Right lobe of liver (tissue), 4 donors: ENCODE data around the gene PMEPA1.

Source experiments
- POLR2A ChIP-seq: fragments of 450-650 bp; IDR thresholded peaks from one replicate; pipeline ENCODE4 v1.6.1; 2017; ENCODE audit warnings: antibody characterized with exemption, mild to moderate bottlenecking
- TF ChIP-seq, protein P1 (sequence below), 4 donors: fragments of 200-600 bp in 3 of 4; fragments of 450-650 bp in 1 of 4; IDR thresholded peaks; one replicate each; pipeline versions ENCODE4 v1.5.1 to v1.8.0; 2016 to 2022; ENCODE audit warnings: antibody characterized with exemption in 4 of 4, mild to moderate bottlenecking in 2 of 4
- donor health status: DM: no; HTN: no; CAD: no.
- donor health status: DM: no; HTN: no; CAD: no.
- donor health status: DM: no; HTN: yes; CAD: no.

DNA sequence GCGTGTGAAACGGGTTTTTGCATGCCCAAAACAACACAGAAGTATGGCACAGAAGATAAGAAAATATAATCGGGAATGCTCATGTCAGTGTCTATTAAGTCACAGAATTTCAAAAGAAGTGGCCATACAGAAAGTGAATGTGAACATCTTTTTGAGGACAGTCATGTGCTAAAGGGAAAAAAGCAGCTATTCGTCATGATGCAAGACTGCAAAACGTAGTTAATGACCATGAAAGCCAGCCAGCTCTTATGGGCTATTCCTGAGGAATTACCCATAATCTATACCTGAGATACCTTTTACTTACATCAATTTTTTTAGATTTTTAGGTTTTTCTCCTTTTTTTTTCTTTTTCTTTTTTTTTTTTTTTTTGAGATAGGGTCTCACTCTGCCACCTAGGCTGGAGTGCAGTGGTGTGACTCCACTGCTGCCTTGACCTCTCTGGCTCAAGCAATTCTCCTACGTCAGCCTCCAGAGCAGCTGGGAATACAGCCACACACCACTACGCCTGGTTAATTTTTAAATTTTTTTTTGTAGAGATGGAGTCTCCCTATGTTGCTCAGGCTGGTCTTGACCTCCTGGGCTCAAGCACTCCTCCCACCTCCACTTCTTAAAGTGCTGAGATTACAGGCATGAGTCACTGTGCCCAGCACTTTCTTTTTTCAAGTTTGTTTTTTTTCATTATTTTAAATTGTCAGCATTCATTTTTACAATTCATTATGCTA lies 71.5 kb downstream of the PMEPA1 start:
- TF ChIP-seq POLR2A: no peak
- TF ChIP-seq, protein P1, sequence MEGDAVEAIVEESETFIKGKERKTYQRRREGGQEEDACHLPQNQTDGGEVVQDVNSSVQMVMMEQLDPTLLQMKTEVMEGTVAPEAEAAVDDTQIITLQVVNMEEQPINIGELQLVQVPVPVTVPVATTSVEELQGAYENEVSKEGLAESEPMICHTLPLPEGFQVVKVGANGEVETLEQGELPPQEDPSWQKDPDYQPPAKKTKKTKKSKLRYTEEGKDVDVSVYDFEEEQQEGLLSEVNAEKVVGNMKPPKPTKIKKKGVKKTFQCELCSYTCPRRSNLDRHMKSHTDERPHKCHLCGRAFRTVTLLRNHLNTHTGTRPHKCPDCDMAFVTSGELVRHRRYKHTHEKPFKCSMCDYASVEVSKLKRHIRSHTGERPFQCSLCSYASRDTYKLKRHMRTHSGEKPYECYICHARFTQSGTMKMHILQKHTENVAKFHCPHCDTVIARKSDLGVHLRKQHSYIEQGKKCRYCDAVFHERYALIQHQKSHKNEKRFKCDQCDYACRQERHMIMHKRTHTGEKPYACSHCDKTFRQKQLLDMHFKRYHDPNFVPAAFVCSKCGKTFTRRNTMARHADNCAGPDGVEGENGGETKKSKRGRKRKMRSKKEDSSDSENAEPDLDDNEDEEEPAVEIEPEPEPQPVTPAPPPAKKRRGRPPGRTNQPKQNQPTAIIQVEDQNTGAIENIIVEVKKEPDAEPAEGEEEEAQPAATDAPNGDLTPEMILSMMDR (IDR thresholded peaks at IDR 0.05): no peak
